Chondrocyte (in vitro differentiated cells): ENCODE data around the gene E2F4. TPM values are rescaled to one million over a fixed set of nuclear protein-coding genes. Genes with fewer than 3 reads are reported as not detected.
A peak's percentile ranks its signal among the peaks of the same experiment; 100 is the strongest.

Experiments
- DNase-seq: peaks from one replicate; pipeline ENCODE4 v3.0.0; 2021; ENCODE audit warnings: mixed read lengths, low spot score
- H3K27ac Mint-ChIP-seq: one replicate; pipeline ENCODE4 v1.8.0; 2021; ENCODE audit warnings: mild to moderate bottlenecking, moderate library complexity, mixed read lengths; ENCODE audit not compliant: unreplicated experiment
- H3K27me3 Mint-ChIP-seq: 2 replicates; pipeline ENCODE4 v1.8.0; 2021; ENCODE audit warnings: low read depth, mixed read lengths
- H3K36me3 Mint-ChIP-seq: 2 replicates; pipeline ENCODE4 v1.8.0; 2021; ENCODE audit warnings: low read depth, mixed read lengths
- H3K4me1 Mint-ChIP-seq: 2 replicates; pipeline ENCODE4 v1.8.0; 2021; ENCODE audit warnings: low read depth, mild to moderate bottlenecking, mixed read lengths
- H3K4me3 Mint-ChIP-seq: one replicate; pipeline ENCODE4 v1.8.0; 2021; ENCODE audit warnings: mild to moderate bottlenecking, moderate library complexity, mixed read lengths; ENCODE audit not compliant: unreplicated experiment
- H3K9me3 Mint-ChIP-seq: 2 replicates; pipeline ENCODE4 v1.8.0; 2021; ENCODE audit warnings: low read depth, mixed read lengths
- CTCF ChIP-seq: fragments of 200-600 bp; sonication (generic); IDR thresholded peaks from 2 replicates; pipeline ENCODE4 v1.5.0; 2021; ENCODE audit warnings: antibody characterized with exemption, mild to moderate bottlenecking, moderate library complexity
- total RNA-seq: library from RNA; stranded (reverse); gene quantifications from 3 replicates; pipeline ENCODE4 v1.2.1, GENCODE V29; 2021

E2F4 gene
- total RNA-seq, 1 donor from 2014 or later: 33.4 TPM

DNA sequence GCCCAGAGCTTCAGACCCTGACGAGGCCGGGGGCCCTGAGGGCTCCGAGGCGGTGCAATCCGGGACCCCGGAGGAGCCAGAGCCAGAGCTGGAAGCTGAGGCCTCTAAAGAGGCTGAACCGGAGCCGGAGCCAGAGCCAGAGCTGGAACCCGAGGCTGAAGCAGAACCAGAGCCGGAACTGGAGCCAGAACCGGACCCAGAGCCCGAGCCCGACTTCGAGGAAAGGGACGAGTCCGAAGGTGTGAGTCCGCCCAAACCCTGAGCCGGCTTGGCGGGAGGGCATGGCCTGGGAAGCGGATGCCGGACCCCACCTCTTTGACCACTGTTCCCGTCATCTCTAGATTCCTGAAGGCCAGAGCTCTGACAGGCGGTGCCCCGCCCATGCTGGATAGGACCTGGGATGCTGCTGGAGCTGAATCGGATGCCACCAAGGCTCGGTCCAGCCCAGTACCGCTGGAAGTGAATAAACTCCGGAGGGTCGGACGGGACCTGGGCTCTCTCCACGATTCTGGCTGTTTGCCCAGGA is 17.2 kb upstream of the E2F4 start:
- Mint-ChIP-seq H3K9me3 (no peaks in the 10 kb centered on the region), H3K4me1 (peaks cover 48% of the 10 kb centered on the region), H3K36me3 (peaks cover 1% of the 10 kb centered on the region), H3K27ac (no peak overlapping the region), H3K4me3 (peak overlapping the region; percentile 83), H3K27me3 (no peaks in the 10 kb centered on the region)
- DNase-seq: peak; percentile 89
- TF ChIP-seq CTCF: no peak

GRCh38 chr16:67176662-67177061 is 15.3 kb upstream of the E2F4 start:
- no peak for TF ChIP-seq CTCF
- peak; percentile 90 for DNase-seq
- H3K4me1 Mint-ChIP-seq: peaks cover 33% of the 10 kb centered on the region
- no peak overlapping the region for H3K4me3 Mint-ChIP-seq
- H3K27ac Mint-ChIP-seq: no peak overlapping the region
- H3K36me3 Mint-ChIP-seq: peaks cover 1% of the 10 kb centered on the region
- no peaks in the 10 kb centered on the region for H3K27me3 Mint-ChIP-seq
- H3K9me3 Mint-ChIP-seq: no peaks in the 10 kb centered on the region

DNA sequence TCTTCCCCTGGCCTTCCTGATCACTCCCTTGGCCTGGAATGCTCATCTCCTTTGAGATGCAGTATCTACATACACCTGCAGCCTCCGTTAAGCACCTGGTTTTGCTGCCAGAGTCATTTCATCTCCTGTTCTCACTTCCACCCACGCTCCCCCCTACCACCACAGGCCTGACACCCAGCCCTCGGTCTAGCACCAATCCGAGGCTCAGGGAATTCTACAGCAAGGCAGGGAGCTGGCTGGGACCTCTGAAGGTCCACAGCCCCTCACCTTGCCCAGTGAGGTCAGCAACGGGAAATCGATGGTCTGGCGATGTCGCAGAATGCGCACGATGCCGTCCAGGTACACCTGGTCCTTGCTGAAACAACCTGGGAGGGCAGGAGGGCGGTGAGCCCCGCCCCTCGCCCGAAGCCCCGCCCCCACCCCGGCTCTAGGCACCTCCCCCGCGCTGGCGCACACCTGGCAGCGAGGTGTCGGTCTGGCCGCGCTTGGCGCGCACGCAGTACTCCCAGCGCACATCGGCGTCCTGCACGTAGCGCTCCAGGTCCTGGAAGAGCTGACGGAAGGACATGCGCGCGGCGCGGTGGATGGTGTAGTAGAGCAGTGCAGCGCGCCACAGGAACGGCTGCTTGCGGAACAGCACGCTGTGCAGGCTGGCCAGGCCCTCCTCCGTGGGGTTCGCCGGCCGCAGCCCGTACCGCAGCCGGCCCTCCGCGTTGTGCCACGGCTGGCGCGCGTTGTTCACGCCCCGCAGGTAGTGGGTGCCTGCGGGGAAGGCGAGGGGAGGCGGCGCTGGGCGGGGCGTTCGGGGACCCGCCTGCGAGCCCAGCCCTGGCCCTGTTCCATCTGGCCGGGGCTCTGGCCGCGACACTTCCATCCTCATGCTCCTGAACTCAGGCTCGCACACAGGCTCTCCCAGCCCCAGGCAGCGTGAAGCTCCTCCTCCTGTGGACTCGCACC is 13.9 kb upstream of the E2F4 start:
- Mint-ChIP-seq H3K4me3 (peak overlapping the region; percentile 58), H3K9me3 (no peaks in the 10 kb centered on the region), H3K27me3 (no peaks in the 10 kb centered on the region), H3K36me3 (peaks cover 1% of the 10 kb centered on the region), H3K4me1 (peaks cover 27% of the 10 kb centered on the region), H3K27ac (no peak overlapping the region)
- TF ChIP-seq CTCF: peak; percentile 23
- DNase-seq: no peak

DNA sequence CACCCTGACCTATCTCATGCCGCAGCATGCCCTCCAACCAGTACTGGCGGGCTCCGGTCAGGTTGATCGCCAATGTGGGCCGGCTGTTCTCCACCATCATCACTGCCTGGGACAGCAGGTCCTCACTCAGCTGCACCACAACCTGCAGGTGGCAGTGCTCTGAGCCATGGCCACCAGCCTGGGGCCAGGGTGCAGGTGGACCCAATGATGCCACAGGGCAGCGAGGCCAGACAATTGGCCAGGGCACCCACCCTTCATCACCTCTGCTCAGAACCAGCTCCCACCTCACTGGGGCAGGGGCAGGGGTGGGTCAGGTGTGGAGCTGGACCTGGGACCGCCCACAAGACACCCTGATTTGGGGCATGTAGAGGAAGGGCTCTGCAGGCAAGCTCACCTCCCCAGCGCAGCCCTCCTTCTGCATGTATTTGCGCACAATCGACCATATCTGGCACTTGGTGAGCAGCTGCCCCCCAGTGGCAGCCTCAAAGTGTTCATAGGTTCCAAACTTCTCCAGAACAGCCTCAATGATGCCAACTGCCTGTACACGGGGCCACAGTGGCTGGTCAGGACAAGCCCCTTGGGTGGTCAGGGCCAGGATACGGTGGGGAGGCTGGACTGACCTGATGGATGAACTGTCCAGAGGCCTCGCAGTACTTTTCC is 12.4 kb upstream of the E2F4 start:
- TF ChIP-seq CTCF: peak; percentile 48
- Mint-ChIP-seq H3K9me3 (no peaks in the 10 kb centered on the region), H3K27ac (no peak overlapping the region), H3K4me1 (peaks cover 17% of the 10 kb centered on the region), H3K36me3 (peaks cover 1% of the 10 kb centered on the region), H3K4me3 (no peak overlapping the region), H3K27me3 (no peaks in the 10 kb centered on the region)
- no peak for DNase-seq

- peaks cover 1% of the 10 kb centered on the region for H3K36me3 Mint-ChIP-seq
- H3K4me1 Mint-ChIP-seq: peaks cover 19% of the 10 kb centered on the region
- no peak overlapping the region for H3K4me3 Mint-ChIP-seq
- no peak for TF ChIP-seq CTCF
- no peaks in the 10 kb centered on the region for H3K27me3 Mint-ChIP-seq
- H3K9me3 Mint-ChIP-seq: no peaks in the 10 kb centered on the region
- DNase-seq: no peak
- H3K27ac Mint-ChIP-seq: no peak overlapping the region
Observed at GRCh38 chr16:67180166-67180565, 11.8 kb upstream of the E2F4 start.
